Astrocyte (in vitro differentiated cells and primary cell): ENCODE results near the gene PLEKHF1. TPM values are rescaled to one million over a fixed set of nuclear protein-coding genes. Genes with fewer than 3 reads are reported as not detected.

Source experiments
- DNase-seq: peaks from one replicate; pipeline ENCODE4 v3.0.0-alpha.2; 2010; ENCODE audit warnings: low read depth
- FAIRE-seq: peaks from 2 replicates; lab custom pipeline; 2011; peaks lifted over from hg19 to GRCh38; lab: Jason Lieb, UNC
- H2AFZ ChIP-seq: 2 replicates; pipeline ENCODE4 v1.6.0; 2012; ENCODE audit warnings: low read depth, low read length, inconsistent platforms
- H3K27ac ChIP-seq: 2 replicates; pipeline ENCODE4 v1.5.1; 2011; ENCODE audit warnings: low read depth, low read length, inconsistent platforms
- H3K27me3 ChIP-seq: 2 replicates; pipeline ENCODE4 v1.6.0; 2011; ENCODE audit warnings: low read length, inconsistent platforms; ENCODE audit not compliant: insufficient read depth
- H3K36me3 ChIP-seq: 2 replicates; pipeline ENCODE4 v1.5.1; 2011; ENCODE audit warnings: low read length, inconsistent platforms; ENCODE audit not compliant: insufficient read depth
- H3K4me1 ChIP-seq: 2 replicates; pipeline ENCODE4 v1.5.1; 2011; ENCODE audit warnings: low read length, inconsistent platforms; ENCODE audit not compliant: insufficient read depth
- H3K4me2 ChIP-seq: 2 replicates; pipeline ENCODE4 v1.6.0; 2012; ENCODE audit warnings: low read length, inconsistent platforms
- H3K4me3 ChIP-seq: 2 replicates; pipeline ENCODE4 v1.5.1; 2011; ENCODE audit warnings: low read depth, mild to moderate bottlenecking, low read length, inconsistent platforms; ENCODE audit not compliant: insufficient read depth
- H3K79me2 ChIP-seq: 2 replicates; pipeline ENCODE4 v1.6.0; 2012; ENCODE audit warnings: mild to moderate bottlenecking, low read length, inconsistent platforms; ENCODE audit not compliant: insufficient read depth
- H3K9ac ChIP-seq: 2 replicates; pipeline ENCODE4 v1.6.0; 2012; ENCODE audit warnings: mild to moderate bottlenecking, low read length, inconsistent platforms
- H3K9me3 ChIP-seq: 2 replicates; pipeline ENCODE4 v1.5.1; 2012; ENCODE audit warnings: low read depth, mild to moderate bottlenecking, low read length, inconsistent platforms; ENCODE audit not compliant: insufficient read depth
- H4K20me1 ChIP-seq: 2 replicates; pipeline ENCODE4 v1.6.0; 2012; ENCODE audit warnings: low read length, inconsistent platforms; ENCODE audit not compliant: insufficient read depth
- H3K27ac Mint-ChIP-seq: one replicate; pipeline ENCODE4 v1.8.0; 2021; ENCODE audit warnings: mild to moderate bottlenecking, mixed read lengths; ENCODE audit not compliant: unreplicated experiment
- H3K27me3 Mint-ChIP-seq: one replicate; pipeline ENCODE4 v1.8.0; 2021; ENCODE audit warnings: low read depth, mixed read lengths; ENCODE audit not compliant: unreplicated experiment
- H3K36me3 Mint-ChIP-seq: one replicate; pipeline ENCODE4 v1.8.0; 2021; ENCODE audit warnings: low read depth, mixed read lengths; ENCODE audit not compliant: unreplicated experiment
- H3K4me1 Mint-ChIP-seq: one replicate; pipeline ENCODE4 v1.8.0; 2021; ENCODE audit warnings: low read depth, mixed read lengths; ENCODE audit not compliant: unreplicated experiment
- H3K4me3 Mint-ChIP-seq: one replicate; pipeline ENCODE4 v1.8.0; 2021; ENCODE audit warnings: mild to moderate bottlenecking, moderate library complexity, mixed read lengths; ENCODE audit not compliant: unreplicated experiment
- H3K9me3 Mint-ChIP-seq: one replicate; pipeline ENCODE4 v1.8.0; 2021; ENCODE audit warnings: mild to moderate bottlenecking, mixed read lengths; ENCODE audit not compliant: unreplicated experiment
- CTCF ChIP-seq: IDR thresholded peaks from 2 replicates; pipeline ENCODE4 v1.5.1; 2011; ENCODE audit warnings: low read depth, mild to moderate bottlenecking, inconsistent platforms, low read length, moderate library complexity; ENCODE audit not compliant: insufficient read depth
- EZH2 ChIP-seq: IDR thresholded peaks from 2 replicates; pipeline ENCODE4 v1.6.1; 2012; ENCODE audit warnings: mild to moderate bottlenecking, low read length, inconsistent platforms; ENCODE audit not compliant: insufficient read depth
- total RNA-seq: library from RNA; stranded (reverse); gene quantifications from 2 replicates; pipeline ENCODE4 v1.2.1, GENCODE V29; 2021

PLEKHF1 gene
- total RNA-seq, 1 donor from 2014 or later: 13.1 TPM

DNA sequence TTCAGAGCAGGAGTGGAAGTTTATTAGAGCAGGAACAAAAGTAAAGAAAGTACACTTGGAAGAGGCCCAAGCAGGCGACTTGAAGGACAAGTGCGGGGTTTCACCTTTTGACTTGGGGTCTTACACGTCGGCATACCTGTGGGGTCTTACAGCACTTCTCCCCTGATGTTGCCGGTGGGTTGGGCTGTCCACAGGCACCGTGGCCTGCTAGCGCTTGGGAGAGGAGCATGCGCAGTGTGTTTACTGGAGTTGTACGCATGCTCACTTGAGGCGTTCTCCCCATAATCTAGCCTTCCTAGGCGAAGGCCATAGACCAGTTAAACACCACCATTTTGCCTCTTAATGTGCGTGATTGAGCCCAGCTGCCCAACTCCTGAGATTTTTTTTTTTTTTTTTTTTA, 25.0 kb upstream of the PLEKHF1 start:
- Histone ChIP-seq H3K27me3 (no peaks in the 10 kb centered on the region), H2AFZ (no peak overlapping the region), H3K36me3 (no peaks in the 10 kb centered on the region), H3K79me2 (no peaks in the 10 kb centered on the region), H3K4me1 (no peaks in the 10 kb centered on the region), H3K4me3 (no peak overlapping the region), H3K4me2 (no peak overlapping the region), H3K9me3 (no peaks in the 10 kb centered on the region), H3K27ac (no peak overlapping the region), H3K9ac (no peak overlapping the region), H4K20me1 (no peaks in the 10 kb centered on the region)
- no peak for TF ChIP-seq CTCF
- no peak for TF ChIP-seq EZH2
- H3K9me3 Mint-ChIP-seq: no peaks in the 10 kb centered on the region
- no peak for DNase-seq
- FAIRE-seq: no peak
- peaks cover 25% of the 10 kb centered on the region for H3K27me3 Mint-ChIP-seq
- no peaks in the 10 kb centered on the region for H3K36me3 Mint-ChIP-seq
- no peaks in the 10 kb centered on the region for H3K4me1 Mint-ChIP-seq
- H3K27ac Mint-ChIP-seq: no peak overlapping the region
- no peak overlapping the region for H3K4me3 Mint-ChIP-seq

DNA sequence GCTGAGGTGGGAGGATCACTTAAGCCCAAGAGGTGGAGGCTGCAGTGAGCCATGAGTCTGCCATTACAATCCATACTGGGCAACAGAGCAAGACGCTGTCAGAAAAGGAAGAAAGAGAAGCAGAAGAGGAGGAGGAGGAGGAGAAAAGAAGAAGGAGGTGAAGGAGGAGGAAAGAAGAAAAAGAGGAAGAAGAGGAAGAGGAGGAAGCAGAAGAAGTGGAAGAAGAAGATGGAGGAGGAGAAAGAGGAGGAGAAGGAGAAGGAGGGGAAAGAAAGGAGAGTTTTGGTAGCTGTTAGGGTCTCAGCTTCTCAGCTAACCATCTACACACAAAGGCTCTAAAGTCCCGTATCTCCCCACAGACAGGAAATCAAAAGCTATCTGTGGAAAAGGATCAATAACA, 23.7 kb upstream of the PLEKHF1 start:
- DNase-seq (no peak), FAIRE-seq (no peak)
- H3K9ac ChIP-seq: no peak overlapping the region
- no peak overlapping the region for H3K4me3 ChIP-seq
- peaks cover 4% of the 10 kb centered on the region for H3K4me1 Mint-ChIP-seq
- no peaks in the 10 kb centered on the region for H4K20me1 ChIP-seq
- no peaks in the 10 kb centered on the region for H3K27me3 ChIP-seq
- H2AFZ ChIP-seq: no peak overlapping the region
- H3K36me3 ChIP-seq: no peaks in the 10 kb centered on the region
- no peaks in the 10 kb centered on the region for H3K36me3 Mint-ChIP-seq
- H3K79me2 ChIP-seq: no peaks in the 10 kb centered on the region
- H3K9me3 Mint-ChIP-seq: no peaks in the 10 kb centered on the region
- peaks cover 25% of the 10 kb centered on the region for H3K27me3 Mint-ChIP-seq
- no peaks in the 10 kb centered on the region for H3K9me3 ChIP-seq
- H3K4me1 ChIP-seq: peaks cover 8% of the 10 kb centered on the region
- no peak overlapping the region for H3K27ac ChIP-seq
- H3K4me3 Mint-ChIP-seq: no peak overlapping the region
- no peak overlapping the region for H3K27ac Mint-ChIP-seq
- no peak for TF ChIP-seq EZH2
- TF ChIP-seq CTCF: no peak
- H3K4me2 ChIP-seq: no peak overlapping the region

- Histone ChIP-seq H3K9me3 (no peaks in the 10 kb centered on the region), H3K9ac (no peak overlapping the region), H4K20me1 (no peaks in the 10 kb centered on the region), H3K4me3 (no peak overlapping the region), H3K27ac (no peak overlapping the region), H3K4me2 (no peak overlapping the region), H2AFZ (no peak overlapping the region), H3K36me3 (no peaks in the 10 kb centered on the region), H3K79me2 (no peaks in the 10 kb centered on the region), H3K27me3 (no peaks in the 10 kb centered on the region), H3K4me1 (peaks cover 8% of the 10 kb centered on the region)
- Mint-ChIP-seq H3K9me3 (no peaks in the 10 kb centered on the region), H3K36me3 (no peaks in the 10 kb centered on the region), H3K4me3 (no peak overlapping the region), H3K27me3 (peaks cover 25% of the 10 kb centered on the region), H3K4me1 (peaks cover 4% of the 10 kb centered on the region), H3K27ac (no peak overlapping the region)
- no peak for TF ChIP-seq CTCF
- TF ChIP-seq EZH2: no peak
- FAIRE-seq: no peak
- DNase-seq: no peak
Observed at GRCh38 chr19:29643361-29643935, 21.8 kb upstream of the PLEKHF1 start.
